Kidney epithelial cell (primary cell): Measurements from ENCODE around the gene PIAS3. TPM values are rescaled to one million over a fixed set of nuclear protein-coding genes. Genes with fewer than 3 reads are reported as not detected.

Experiments used
- DNase-seq: peaks from one replicate; pipeline ENCODE4 v3.0.0-alpha.2; 2010; ENCODE audit warnings: low read depth
- H3K27me3 ChIP-seq: 2 replicates; pipeline ENCODE4 v1.6.0; 2011; ENCODE audit warnings: low read length; ENCODE audit not compliant: control insufficient read depth, insufficient read depth
- H3K36me3 ChIP-seq: 2 replicates; pipeline ENCODE4 v1.5.1; 2011; ENCODE audit warnings: low read length; ENCODE audit not compliant: control insufficient read depth, insufficient read depth
- H3K4me3 ChIP-seq: 2 replicates; pipeline ENCODE4 v1.5.1; 2011; ENCODE audit warnings: low read depth, mild to moderate bottlenecking, control low read depth, low read length
- total RNA-seq: library from RNA; depleted of rRNA; stranded (reverse); fragments of >200 nt; gene quantifications from 2 replicates; pipeline ENCODE4 v1.2.3, GENCODE V29; 2015
- TF ChIP-seq, protein P1 (sequence below): IDR thresholded peaks from 2 replicates; pipeline ENCODE4 v1.5.1; 2011; ENCODE audit warnings: mild to moderate bottlenecking, moderate library complexity, low read length, control low read depth, inconsistent platforms; ENCODE audit not compliant: insufficient read depth, poor library complexity, severe bottlenecking

Gene PIAS3
- total RNA-seq, 1 donor from 2014 or later: 17.7 TPM

DNA sequence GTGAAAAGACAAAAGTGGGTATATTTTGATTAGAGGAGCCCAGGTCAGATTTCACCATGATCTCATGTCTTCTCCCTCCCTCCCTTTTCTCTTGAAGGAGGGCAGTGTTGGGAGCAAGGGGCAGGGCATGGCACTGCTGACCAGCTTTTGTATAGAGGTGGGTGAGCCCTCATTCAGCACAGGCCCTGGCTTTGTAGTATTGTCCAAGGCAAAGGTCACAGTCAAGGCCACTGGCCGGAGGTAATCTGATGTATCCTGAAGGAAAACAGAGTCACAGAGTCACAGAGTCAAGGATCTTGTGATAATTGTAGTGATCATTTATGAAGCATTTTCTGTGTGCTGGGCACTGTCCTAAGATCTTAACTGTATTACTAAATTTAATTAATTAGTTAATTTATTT is 39.1 kb upstream of the PIAS3 start:
- Histone ChIP-seq H3K4me3 (no peak overlapping the region), H3K36me3 (no peaks in the 10 kb centered on the region), H3K27me3 (no peaks in the 10 kb centered on the region)
- TF ChIP-seq, protein P1, sequence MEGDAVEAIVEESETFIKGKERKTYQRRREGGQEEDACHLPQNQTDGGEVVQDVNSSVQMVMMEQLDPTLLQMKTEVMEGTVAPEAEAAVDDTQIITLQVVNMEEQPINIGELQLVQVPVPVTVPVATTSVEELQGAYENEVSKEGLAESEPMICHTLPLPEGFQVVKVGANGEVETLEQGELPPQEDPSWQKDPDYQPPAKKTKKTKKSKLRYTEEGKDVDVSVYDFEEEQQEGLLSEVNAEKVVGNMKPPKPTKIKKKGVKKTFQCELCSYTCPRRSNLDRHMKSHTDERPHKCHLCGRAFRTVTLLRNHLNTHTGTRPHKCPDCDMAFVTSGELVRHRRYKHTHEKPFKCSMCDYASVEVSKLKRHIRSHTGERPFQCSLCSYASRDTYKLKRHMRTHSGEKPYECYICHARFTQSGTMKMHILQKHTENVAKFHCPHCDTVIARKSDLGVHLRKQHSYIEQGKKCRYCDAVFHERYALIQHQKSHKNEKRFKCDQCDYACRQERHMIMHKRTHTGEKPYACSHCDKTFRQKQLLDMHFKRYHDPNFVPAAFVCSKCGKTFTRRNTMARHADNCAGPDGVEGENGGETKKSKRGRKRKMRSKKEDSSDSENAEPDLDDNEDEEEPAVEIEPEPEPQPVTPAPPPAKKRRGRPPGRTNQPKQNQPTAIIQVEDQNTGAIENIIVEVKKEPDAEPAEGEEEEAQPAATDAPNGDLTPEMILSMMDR: no peak
- no peak for DNase-seq

DNA sequence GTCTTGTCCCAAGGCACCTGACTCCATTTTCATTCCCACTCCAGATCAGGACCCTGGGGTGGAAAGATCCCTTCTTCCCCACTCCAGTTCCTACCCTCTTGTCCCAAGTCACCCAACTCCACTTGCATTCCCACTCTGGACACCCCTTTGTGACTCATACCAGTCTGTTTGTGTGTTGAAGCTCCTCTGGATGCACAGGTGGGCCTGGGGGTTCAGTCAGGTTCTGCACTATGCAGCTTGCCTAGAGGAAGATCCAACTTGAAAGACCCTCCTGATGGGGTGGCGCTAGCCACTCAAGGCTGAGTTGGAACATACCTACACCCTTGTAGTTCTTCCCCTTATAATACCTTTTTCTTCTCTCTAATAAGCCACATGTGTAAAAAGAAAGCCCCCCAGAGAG is 36.6 kb upstream of the PIAS3 start:
- Histone ChIP-seq H3K4me3 (no peak overlapping the region), H3K36me3 (no peaks in the 10 kb centered on the region), H3K27me3 (no peaks in the 10 kb centered on the region)
- TF ChIP-seq, protein P1: no peak
- DNase-seq: no peak

DNA sequence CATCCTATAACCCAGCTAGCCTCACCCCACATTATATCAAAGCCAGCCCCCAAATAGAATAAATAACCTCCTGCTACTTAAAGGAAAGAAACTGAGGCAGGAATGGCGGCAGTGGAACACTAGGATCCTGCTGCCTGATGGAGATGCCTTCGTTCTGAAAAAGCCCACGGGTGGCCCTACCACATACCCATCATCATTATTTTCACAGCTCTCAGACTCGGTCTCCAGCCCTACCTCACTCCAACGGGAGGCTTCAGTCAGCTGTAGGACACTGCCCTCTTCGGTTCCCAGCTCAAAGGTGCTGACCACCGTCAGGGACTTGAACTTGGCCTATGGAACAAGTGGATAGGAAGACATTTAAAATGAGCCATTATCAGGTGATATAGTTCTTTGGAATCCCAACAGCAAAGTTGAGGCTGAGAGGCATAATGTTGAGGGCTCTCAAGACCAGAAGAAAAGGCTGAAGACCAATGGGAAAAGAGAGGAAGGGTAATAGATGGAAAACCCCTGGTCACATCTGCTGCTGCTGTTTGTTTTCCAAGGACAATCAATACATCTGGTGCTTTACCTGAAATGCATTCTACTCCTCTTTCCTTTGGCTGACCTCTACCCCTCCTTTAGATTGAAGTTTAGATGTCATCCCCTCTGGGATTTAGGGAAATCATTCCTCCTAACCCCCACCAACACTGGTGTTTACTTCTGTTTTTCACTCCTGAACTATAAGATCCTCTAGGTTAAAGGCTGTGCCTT is 34.6 kb upstream of the PIAS3 start:
- Histone ChIP-seq H3K36me3 (no peaks in the 10 kb centered on the region), H3K4me3 (no peak overlapping the region), H3K27me3 (no peaks in the 10 kb centered on the region)
- no peak for DNase-seq
- TF ChIP-seq, protein P1: no peak

DNA sequence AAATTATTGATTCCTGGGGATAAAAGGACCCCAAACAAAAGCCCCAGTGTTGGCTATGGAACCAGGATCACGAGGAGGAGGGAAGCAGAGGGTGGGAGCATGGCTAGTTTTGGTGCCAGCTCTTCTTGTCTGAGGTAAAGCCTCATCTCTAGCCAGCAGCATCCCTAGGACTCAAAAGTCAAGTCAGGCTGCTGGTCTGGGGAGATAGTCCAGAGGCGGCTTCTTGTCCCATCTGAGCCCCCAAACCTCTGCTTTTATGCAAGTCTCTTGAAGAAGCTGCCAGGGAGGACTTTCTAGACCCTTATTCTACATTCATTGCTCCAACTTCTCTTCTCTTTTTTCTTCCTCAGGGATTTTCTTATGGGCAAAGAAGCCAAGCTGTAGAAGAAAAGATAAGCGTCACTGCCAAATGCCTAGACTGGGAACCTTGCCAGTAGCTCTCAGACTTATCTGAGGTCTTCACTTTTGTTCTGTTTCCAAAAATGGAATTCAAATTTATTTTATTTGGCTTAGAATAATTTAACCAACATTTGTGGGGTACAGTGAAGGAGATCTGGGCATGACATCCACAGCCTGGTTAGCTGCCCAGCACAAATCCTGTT is 33.7 kb upstream of the PIAS3 start:
- no peaks in the 10 kb centered on the region for H3K36me3 ChIP-seq
- no peak overlapping the region for H3K4me3 ChIP-seq
- TF ChIP-seq, protein P1: no peak
- no peaks in the 10 kb centered on the region for H3K27me3 ChIP-seq
- DNase-seq: no peak

DNA sequence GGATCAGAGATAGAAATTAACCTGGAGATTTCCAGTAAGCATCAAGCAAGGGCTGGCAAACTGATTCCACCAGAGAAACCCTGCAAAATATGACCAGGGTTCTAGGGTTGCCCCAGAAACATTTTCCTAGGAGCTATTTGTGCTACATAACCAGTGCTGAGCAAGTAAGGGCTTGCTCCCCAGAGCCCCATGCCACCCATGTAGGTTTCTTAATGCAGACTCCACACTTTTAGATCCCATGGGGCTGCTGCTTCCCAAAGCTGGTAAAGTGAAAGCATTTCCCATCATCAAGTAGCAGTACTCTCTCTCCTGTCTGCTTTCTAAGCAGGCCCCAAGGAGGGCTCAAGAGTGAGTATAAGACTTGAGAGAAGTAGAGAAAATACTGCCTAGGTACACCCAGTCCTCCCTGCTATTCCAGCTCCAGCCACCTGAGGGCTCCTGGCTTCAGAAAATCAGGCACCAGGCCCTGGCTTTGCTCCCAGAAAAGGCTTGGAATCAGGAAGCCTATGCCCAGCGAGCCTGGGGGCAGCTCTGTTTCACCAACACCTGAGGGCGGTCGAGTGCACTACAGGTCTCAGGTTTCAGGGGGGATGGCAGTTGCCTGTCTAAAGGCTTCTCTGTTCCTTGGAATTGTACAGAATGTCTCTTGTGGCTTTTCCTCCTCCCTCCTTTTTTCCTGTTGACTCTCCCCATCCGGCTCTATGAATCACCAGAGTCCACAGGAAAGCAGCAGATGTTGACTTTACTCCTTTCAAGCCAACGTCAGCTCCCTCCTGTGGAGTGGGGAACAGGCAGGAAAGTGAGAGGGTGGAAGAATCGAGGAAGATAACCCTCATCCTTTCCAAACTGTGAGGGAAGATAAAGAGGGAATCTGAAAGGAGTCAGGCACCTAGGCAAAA is 33.0 kb upstream of the PIAS3 start:
- peak; percentile 99 for DNase-seq
- Histone ChIP-seq H3K36me3 (no peaks in the 10 kb centered on the region), H3K4me3 (no peak overlapping the region), H3K27me3 (no peaks in the 10 kb centered on the region)
- TF ChIP-seq, protein P1: peak; percentile 99
